ENCODE measurements around the gene PPP6R3.
A peak's percentile ranks its signal among the peaks of the same experiment; 100 is the strongest.

DNA sequence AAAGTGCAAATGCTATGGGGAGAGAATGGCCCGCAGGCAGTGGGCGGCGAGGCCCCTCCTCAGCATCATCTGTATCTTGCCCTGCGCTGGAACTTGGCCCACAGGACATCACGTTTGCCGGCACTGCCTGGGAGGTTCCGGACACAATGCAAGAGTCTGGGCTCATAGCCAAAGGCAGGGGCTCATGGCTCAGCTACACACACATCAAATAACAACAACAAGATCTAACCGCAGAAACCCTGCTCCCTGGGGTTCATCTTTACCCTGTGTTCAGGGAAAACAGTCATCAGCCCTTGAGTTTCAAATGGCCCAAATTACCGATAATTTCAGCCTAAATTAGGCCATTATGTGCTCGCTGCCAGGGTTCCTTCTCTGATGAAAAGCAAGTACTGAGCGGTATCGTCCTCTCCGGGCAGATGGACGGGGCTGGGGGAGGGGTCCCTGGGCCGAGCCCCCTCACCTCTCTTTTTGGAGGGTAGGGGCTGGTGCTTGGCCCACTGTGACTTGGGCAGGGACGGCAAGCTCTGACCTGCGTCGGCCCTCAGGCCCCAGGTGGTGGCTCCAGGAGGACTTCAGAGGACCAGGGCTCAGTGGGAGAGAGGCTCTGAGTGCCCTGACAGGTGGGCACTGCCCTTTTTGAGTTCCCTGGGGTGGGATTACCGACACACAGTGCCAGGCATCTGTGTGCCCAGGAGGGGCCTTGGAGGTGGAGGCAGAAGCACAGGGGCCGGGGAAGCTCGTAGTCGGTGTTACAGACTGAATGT is 198.8 kb downstream of the PPP6R3 start:
- no peak for TF ChIP-seq GATA3 (IDR thresholded peaks at IDR 0.05; ENCODE audit: low read depth, low read length)
- peak; percentile 54 for TF ChIP-seq GATA2 (IDR thresholded peaks at IDR 0.05; ENCODE audit: low read depth, low read length)

All from SH-SY5Y (cell line).